Right lobe of liver (tissue), 4 donors: ENCODE data around the gene RBMS3.

Experiments
- POLR2A ChIP-seq: fragments of 450-650 bp; IDR thresholded peaks from one replicate; pipeline ENCODE4 v1.6.1; 2017; ENCODE audit warnings: antibody characterized with exemption, mild to moderate bottlenecking
- TF ChIP-seq, protein P1 (sequence below), 4 donors: fragments of 200-600 bp in 3 of 4; fragments of 450-650 bp in 1 of 4; IDR thresholded peaks; one replicate each; pipeline versions ENCODE4 v1.5.1 to v1.8.0; 2016 to 2022; ENCODE audit warnings: antibody characterized with exemption in 4 of 4, mild to moderate bottlenecking in 2 of 4
- donor health status: DM: no; HTN: no; CAD: no.
- donor health status: DM: no; HTN: no; CAD: no.
- donor health status: DM: no; HTN: yes; CAD: no.

GRCh38 chr3:29827756-29828155, 546.9 kb downstream of the RBMS3 start:
- TF ChIP-seq, protein P1, sequence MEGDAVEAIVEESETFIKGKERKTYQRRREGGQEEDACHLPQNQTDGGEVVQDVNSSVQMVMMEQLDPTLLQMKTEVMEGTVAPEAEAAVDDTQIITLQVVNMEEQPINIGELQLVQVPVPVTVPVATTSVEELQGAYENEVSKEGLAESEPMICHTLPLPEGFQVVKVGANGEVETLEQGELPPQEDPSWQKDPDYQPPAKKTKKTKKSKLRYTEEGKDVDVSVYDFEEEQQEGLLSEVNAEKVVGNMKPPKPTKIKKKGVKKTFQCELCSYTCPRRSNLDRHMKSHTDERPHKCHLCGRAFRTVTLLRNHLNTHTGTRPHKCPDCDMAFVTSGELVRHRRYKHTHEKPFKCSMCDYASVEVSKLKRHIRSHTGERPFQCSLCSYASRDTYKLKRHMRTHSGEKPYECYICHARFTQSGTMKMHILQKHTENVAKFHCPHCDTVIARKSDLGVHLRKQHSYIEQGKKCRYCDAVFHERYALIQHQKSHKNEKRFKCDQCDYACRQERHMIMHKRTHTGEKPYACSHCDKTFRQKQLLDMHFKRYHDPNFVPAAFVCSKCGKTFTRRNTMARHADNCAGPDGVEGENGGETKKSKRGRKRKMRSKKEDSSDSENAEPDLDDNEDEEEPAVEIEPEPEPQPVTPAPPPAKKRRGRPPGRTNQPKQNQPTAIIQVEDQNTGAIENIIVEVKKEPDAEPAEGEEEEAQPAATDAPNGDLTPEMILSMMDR (IDR thresholded peaks at IDR 0.05): no peak
- no peak for TF ChIP-seq POLR2A
